Nucleus accumbens (tissue), 56 donors: ENCODE results near the gene OPN5.

Experiments
- DNase-seq, 56 donors: peaks; one replicate each; lab custom pipeline; 2025; lab: John Stamatoyannopoulos, UW

Gene OPN5

GRCh38 chr6:47787620-47788497 is 6.0 kb downstream of the OPN5 start:
- DNase-seq: peak in 38 of 56 donors; percentile 2 to 63 (median 18)

- no peak for DNase-seq
Measured at GRCh38 chr6:47788498-47788884, 6.7 kb downstream of the OPN5 start.

DNA sequence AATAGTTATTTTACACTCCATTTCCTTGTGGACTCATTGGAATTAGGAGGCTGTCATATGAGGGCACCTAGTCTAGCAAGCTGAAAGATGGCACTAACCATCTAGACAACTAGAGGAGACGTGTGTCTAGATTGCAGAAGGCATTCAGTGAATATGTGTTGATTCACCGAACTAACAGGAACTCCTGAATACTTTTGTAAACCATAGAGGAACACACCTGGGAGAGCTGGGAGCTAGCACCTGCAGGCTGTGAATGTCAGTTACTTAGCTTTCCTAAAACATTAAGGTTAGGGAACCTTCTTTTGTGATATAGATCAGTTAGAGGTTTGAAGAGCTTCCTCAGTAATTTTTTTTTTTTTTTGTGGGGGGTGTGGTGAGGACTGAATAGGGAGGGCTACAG is 7.7 kb downstream of the OPN5 start:
- DNase-seq: no peak

DNA sequence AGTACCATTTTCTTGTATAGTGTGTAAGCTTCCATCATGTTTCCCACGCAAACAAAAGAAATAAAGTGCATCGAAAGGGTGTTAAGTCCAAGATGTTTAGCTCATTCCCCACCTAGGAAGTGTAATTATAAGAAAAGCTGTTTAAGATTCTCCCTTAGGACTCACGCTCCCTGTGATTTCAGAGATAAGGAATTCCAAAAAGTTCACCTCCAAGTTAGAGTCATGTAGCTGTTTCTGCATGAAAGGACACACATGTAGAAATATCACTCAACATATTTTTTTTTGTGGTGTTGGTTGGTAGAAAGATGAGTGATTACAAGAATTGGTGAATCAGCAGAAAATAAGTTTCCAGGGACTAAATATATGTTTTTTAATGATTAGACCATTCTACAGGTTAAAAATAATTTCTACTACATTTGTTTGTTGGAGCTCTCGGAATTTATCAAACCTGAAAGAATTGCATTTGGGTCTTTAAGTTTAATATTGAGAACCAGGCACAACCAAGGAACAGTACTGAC is 10.4 kb downstream of the OPN5 start:
- DNase-seq: no peak

DNA sequence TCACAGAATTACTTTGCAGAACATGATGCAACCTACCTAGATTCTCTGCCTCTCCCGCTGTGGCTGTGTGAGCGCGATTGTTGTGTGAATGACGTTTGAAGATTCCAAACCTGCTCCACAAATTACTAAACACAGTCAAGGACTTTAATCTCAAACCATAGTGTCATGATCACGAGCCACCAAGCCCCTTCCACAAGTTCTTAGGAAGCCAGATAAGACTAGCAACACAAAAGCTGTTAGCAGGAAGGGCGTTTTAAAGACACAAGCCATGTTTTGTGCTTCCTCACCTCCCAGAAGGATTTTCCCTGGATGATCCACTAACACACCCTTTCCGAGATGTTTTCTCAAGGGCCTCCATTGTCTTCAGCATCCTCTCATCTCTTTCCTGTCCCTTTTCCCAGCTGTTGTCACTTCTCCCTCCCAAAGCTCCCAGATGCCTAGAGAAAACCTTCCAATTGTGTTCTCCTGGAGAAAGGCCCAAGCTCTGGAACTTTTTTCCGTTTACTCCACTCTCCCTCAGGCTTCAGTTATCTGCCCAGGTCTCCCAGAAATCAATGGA is 12.8 kb downstream of the OPN5 start:
- no peak for DNase-seq

GRCh38 chr6:47801984-47802383 is 20.2 kb downstream of the OPN5 start:
- no peak for DNase-seq

- no peak for DNase-seq
Measured at GRCh38 chr6:47804821-47805220, 23.0 kb downstream of the OPN5 start.

DNA sequence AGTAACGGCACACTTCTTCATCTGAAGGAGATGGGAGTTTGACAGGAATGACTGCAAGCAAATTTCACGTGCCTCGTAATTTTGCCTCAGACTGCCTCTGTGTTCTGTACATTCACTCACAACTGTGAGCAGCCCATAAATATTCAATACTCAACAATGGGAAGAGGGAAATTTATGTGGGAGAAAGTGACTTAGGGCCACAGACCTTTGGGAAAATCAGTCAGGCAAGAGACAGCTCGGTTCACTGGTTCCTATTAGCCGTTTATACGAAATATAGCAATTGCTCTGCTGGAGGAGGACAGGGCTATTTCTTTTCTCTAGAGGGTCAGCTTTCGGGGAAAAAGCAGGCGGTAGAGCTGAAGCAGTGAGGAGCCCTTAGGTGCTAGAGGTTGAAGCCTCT is 28.0 kb downstream of the OPN5 start:
- no peak for DNase-seq

- no peak for DNase-seq
Measured at GRCh38 chr6:47810885-47811284, 29.1 kb downstream of the OPN5 start.

- DNase-seq: no peak
Measured at GRCh38 chr6:47811443-47811842, 29.6 kb downstream of the OPN5 start.

GRCh38 chr6:47817749-47818148 is 35.9 kb downstream of the OPN5 start:
- DNase-seq: no peak

DNA sequence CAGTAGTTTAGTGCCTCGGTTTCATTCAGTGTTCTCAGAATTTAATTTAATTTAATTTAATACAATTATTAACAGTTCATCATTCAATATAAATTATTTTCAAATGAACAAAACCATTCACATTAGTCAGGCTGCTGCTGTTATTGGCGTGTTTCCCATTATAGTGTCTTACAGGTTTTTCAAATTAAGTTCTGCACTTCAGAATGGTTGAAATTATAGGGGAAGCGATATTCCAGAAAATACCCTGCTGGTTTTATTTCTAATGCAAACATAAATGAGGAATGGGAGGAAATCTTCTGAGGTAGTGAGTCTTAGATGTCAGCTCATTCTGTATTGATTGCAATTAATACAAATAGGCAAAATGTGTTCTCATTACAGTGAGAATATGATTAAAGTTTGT is 37.6 kb downstream of the OPN5 start:
- no peak for DNase-seq

- DNase-seq: no peak
Measured at GRCh38 chr6:47822856-47823554, 41.2 kb downstream of the OPN5 start.

- DNase-seq: no peak
Measured at GRCh38 chr6:47832386-47833100, 50.7 kb downstream of the OPN5 start.

- DNase-seq: no peak
Measured at GRCh38 chr6:47834196-47834595, 52.4 kb downstream of the OPN5 start.

GRCh38 chr6:47836046-47836445 is 54.2 kb downstream of the OPN5 start:
- no peak for DNase-seq

DNA sequence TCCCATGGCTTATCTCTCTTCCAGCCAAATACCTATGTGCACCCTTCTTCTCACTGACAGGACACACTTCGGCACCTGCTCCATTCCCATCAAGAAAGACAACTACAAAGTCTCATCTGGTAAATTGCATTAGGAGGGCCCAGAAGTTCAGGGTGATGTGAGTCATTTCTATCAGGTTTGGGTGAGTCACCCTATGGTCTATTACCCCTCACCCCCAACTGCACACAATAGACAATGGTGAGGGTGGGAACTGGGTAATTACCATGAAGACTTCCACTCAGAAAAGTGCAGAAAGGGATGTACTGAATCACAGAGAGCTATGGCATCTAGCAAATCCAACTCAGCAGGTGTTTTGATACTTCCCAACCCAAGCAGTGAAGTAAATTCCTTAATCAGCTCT is 54.8 kb downstream of the OPN5 start:
- no peak for DNase-seq

DNA sequence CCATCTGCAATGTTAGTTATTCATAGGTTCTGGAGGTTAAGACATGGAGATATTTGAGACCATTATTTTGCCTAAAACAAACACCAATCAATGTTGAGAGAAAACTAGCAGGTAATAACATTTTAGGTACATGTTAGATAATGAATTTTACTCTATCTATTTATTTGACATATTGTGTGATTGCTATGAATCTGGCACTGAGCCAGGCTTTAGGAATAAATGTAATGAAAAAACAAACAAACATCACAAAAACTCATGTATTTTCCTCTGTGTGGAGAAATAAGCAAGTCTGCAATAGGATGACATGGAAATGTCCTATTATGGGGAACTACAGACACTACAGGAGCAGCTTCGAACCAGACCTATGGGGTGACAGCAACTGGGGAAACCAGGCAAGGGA is 57.8 kb downstream of the OPN5 start:
- DNase-seq: no peak

DNA sequence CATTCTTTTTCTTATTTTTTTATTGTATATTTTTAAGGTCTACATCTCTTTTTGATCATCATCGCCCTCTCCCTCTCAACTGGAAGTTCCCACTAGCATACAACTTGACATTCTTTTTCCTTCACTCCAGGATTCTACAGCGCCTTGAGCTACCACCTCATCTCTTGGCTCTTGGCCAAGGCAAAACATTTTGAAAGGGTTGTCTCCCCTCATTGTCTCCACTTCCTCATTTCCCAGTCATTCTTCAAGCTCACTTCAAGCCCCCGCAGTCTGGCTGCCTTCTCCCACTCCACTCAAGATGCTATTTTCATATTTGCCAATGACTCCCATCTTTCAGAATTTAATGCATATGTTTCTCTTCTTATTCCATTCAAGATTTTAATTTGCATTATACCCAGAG is 63.0 kb downstream of the OPN5 start:
- no peak for DNase-seq

DNA sequence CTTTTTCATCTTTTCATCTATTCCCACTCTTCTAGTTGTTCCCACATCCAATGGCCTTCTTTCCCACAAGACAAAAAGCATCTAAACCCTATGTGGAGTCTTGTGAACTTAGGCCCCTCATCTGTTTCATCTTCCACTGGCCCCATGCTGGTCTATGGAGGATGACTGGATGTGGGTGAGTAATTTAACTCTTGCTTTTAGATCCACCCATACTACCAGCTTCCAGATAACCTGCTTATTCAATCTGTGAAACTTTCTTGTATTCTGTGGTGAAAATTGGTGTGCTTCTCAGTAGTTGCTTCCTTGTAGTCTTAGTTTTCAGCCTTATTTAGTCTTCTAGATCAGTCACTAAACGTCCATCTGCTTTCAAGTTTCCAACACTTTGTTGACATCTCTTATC is 64.9 kb downstream of the OPN5 start:
- no peak for DNase-seq

DNA sequence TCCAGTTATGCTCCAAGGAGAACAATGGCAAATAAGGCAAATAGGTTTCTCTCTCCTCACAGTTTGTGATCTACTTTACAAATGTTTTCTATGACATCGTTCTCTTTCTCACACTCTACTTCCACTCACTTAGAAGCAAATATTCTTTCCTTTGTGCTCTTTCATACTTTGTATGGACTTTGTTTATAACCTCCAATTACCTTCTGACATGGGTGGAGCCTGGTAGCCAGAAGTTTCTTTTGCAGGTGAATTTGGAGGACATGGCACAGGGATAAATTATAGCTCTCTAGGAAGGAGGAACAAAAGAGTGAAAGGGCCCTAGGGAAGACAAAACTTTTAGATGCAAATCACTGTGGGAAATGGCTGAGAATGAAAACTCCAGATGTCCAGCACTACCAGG is 69.3 kb downstream of the OPN5 start:
- DNase-seq: no peak
